ENCODE measurements around the gene ZNF346.

Gene ZNF346

GRCh38 chr5:177083357-177083756 lies 60.9 kb downstream of the ZNF346 start:
- no peak overlapping the region for H2AFZ ChIP-seq (ENCODE audit: low read length)
- no peaks in the 10 kb centered on the region for H3F3A ChIP-seq (ENCODE audit: low read depth)
- H3K9me3 ChIP-seq (ENCODE audit: insufficient read depth, low read depth, low read length): no peaks in the 10 kb centered on the region
- H3K4me1 ChIP-seq (ENCODE audit: insufficient read depth, low read length, poor library complexity, severe bottlenecking): no peaks in the 10 kb centered on the region
- H3K79me2 ChIP-seq (ENCODE audit: insufficient read depth, low read length): no peaks in the 10 kb centered on the region
- TF ChIP-seq EZH2phosphoT487 (IDR thresholded peaks at IDR 0.05; ENCODE audit: borderline replicate concordance) (no peak), CTCF (conservative IDR thresholded peaks at IDR 0.05; ENCODE audit: low read length) (no peak)
- H4K20me1 ChIP-seq (ENCODE audit: insufficient read depth, low read length, poor library complexity, severe bottlenecking): no peaks in the 10 kb centered on the region
- no peaks in the 10 kb centered on the region for H3K27me3 ChIP-seq (ENCODE audit: insufficient read depth, low read length, poor library complexity, severe bottlenecking)
- no peak overlapping the region for H3K9ac ChIP-seq (ENCODE audit: low read depth, low read length, poor library complexity, severe bottlenecking)
- no peak overlapping the region for H3K4me3 ChIP-seq (ENCODE audit: low read length, poor library complexity, severe bottlenecking)
- no peak overlapping the region for H3K4me2 ChIP-seq (ENCODE audit: low read depth, low read length, poor library complexity, severe bottlenecking)
- H3K9me2 ChIP-seq (replicated peaks; ENCODE audit: low read depth, low read length): no peaks in the 10 kb centered on the region
- no peaks in the 10 kb centered on the region for H3K36me3 ChIP-seq (ENCODE audit: insufficient read depth, low read length)

- no peak overlapping the region for H2AFZ ChIP-seq (ENCODE audit: low read length)
- no peaks in the 10 kb centered on the region for H3F3A ChIP-seq (ENCODE audit: low read depth)
- H3K9me2 ChIP-seq (replicated peaks; ENCODE audit: low read depth, low read length): no peaks in the 10 kb centered on the region
- peaks cover under 1% of the 10 kb centered on the region for H3K4me1 ChIP-seq (ENCODE audit: insufficient read depth, low read length, poor library complexity, severe bottlenecking)
- H3K4me2 ChIP-seq (ENCODE audit: low read depth, low read length, poor library complexity, severe bottlenecking): no peak overlapping the region
- H3K27me3 ChIP-seq (ENCODE audit: insufficient read depth, low read length, poor library complexity, severe bottlenecking): no peaks in the 10 kb centered on the region
- H3K9ac ChIP-seq (ENCODE audit: low read depth, low read length, poor library complexity, severe bottlenecking): no peak overlapping the region
- no peaks in the 10 kb centered on the region for H3K79me2 ChIP-seq (ENCODE audit: insufficient read depth, low read length)
- no peak overlapping the region for H3K4me3 ChIP-seq (ENCODE audit: low read length, poor library complexity, severe bottlenecking)
- H3K36me3 ChIP-seq (ENCODE audit: insufficient read depth, low read length): no peaks in the 10 kb centered on the region
- H3K9me3 ChIP-seq (ENCODE audit: insufficient read depth, low read depth, low read length): no peaks in the 10 kb centered on the region
- TF ChIP-seq CTCF (conservative IDR thresholded peaks at IDR 0.05; ENCODE audit: low read length) (no peak), EZH2phosphoT487 (IDR thresholded peaks at IDR 0.05; ENCODE audit: borderline replicate concordance) (no peak)
- H4K20me1 ChIP-seq (ENCODE audit: insufficient read depth, low read length, poor library complexity, severe bottlenecking): no peaks in the 10 kb centered on the region
These were observed 61.7 kb downstream of the ZNF346 start for GRCh38 chr5:177084175-177084574.

- H3K9ac ChIP-seq (ENCODE audit: low read depth, low read length, poor library complexity, severe bottlenecking): no peak overlapping the region
- no peak overlapping the region for H3K4me3 ChIP-seq (ENCODE audit: low read length, poor library complexity, severe bottlenecking)
- no peaks in the 10 kb centered on the region for H3K9me3 ChIP-seq (ENCODE audit: insufficient read depth, low read depth, low read length)
- no peaks in the 10 kb centered on the region for H3K9me2 ChIP-seq (replicated peaks; ENCODE audit: low read depth, low read length)
- no peaks in the 10 kb centered on the region for H3K36me3 ChIP-seq (ENCODE audit: insufficient read depth, low read length)
- H4K20me1 ChIP-seq (ENCODE audit: insufficient read depth, low read length, poor library complexity, severe bottlenecking): no peaks in the 10 kb centered on the region
- peaks cover 3% of the 10 kb centered on the region for H3K4me1 ChIP-seq (ENCODE audit: insufficient read depth, low read length, poor library complexity, severe bottlenecking)
- no peaks in the 10 kb centered on the region for H3K27me3 ChIP-seq (ENCODE audit: insufficient read depth, low read length, poor library complexity, severe bottlenecking)
- no peak overlapping the region for H3K4me2 ChIP-seq (ENCODE audit: low read depth, low read length, poor library complexity, severe bottlenecking)
- TF ChIP-seq CTCF (conservative IDR thresholded peaks at IDR 0.05; ENCODE audit: low read length) (no peak), EZH2phosphoT487 (IDR thresholded peaks at IDR 0.05; ENCODE audit: borderline replicate concordance) (no peak)
- no peak overlapping the region for H2AFZ ChIP-seq (ENCODE audit: low read length)
- no peaks in the 10 kb centered on the region for H3F3A ChIP-seq (ENCODE audit: low read depth)
- H3K79me2 ChIP-seq (ENCODE audit: insufficient read depth, low read length): no peaks in the 10 kb centered on the region
These were observed 63.6 kb downstream of the ZNF346 start for GRCh38 chr5:177085985-177086653.

All from Loucy (cell line).